GM13977 (cell line): ENCODE results near the gene ZBTB8B.
A peak's percentile ranks its signal among the peaks of the same experiment; 100 is the strongest.
"Not testable (repeated sequence)": the region's sequence is repeated elsewhere in the genome, so short reads cannot be mapped to it uniquely, and the experiment has no call there.

Experiments
- DNase-seq: peaks from one replicate; pipeline ENCODE4 v3.0.0; 2012; ENCODE audit warnings: low spot score
- CTCF ChIP-seq: IDR thresholded peaks from 2 replicates; pipeline ENCODE4 v1.5.1; 2012; ENCODE audit warnings: mild to moderate bottlenecking, control low read depth; ENCODE audit not compliant: insufficient read depth; ENCODE audit errors: extremely low read depth, missing control alignments
- in situ Hi-C: fragments of 300-500 bp; cut with MboI; formaldehyde crosslinking; loops from one replicate; pipeline ENCODE4 v1.12.0; 2022; ENCODE audit warnings: low sequenced_read_pairs, low pct_unique_long_range_greater_than_20kb, mixed read lengths, inconsistent platforms; ENCODE audit not compliant: unreplicated experiment

ZBTB8B gene

GRCh38 chr1:32464716-32465577 is at the start of gene ZBTB8B:
TSS of gene ZBTB8B (plus strand) at chr1:32465072. CDS start at chr1:32470625, 5,553 bp downstream.
- DNase-seq: peak; percentile 79
- in situ Hi-C loops: no loop called here
- TF ChIP-seq CTCF: no peak

GRCh38 chr1:32421775-32422174 is 43.1 kb upstream of the ZBTB8B start:
- no peak for TF ChIP-seq CTCF
- in situ Hi-C loops: loop anchor here (25.0 kb wide), 2 partner anchors 209 to 759 kb away; partner anchors contain the start of genes CCDC28B, DCDC2B, EIF3I and IQCC
- DNase-seq: no peak

GRCh38 chr1:32426489-32427255 is 38.2 kb upstream of the ZBTB8B start:
- TF ChIP-seq CTCF: no peak
- in situ Hi-C loops: no loop called here
- peak; percentile 19 for DNase-seq

GRCh38 chr1:32427264-32427963 is 37.5 kb upstream of the ZBTB8B start:
- DNase-seq: no peak
- in situ Hi-C loops: no loop called here
- TF ChIP-seq CTCF: no peak

GRCh38 chr1:32431736-32432400 is 33.0 kb upstream of the ZBTB8B start:
- in situ Hi-C loops: no loop called here
- DNase-seq: peak; percentile 71
- no peak for TF ChIP-seq CTCF

GRCh38 chr1:32438136-32438535 is 26.7 kb upstream of the ZBTB8B start:
- TF ChIP-seq CTCF: no peak
- DNase-seq: no peak
- in situ Hi-C loops: no loop called here

GRCh38 chr1:32438777-32439176 is 26.1 kb upstream of the ZBTB8B start:
- DNase-seq, in situ Hi-C loops: not testable (repeated sequence)

- in situ Hi-C loops, DNase-seq: not testable (repeated sequence)
These were observed 23.4 kb upstream of the ZBTB8B start for GRCh38 chr1:32441467-32441866.
